Gastroesophageal sphincter (tissue), 3 donors: ENCODE measurements around the gene ITGB2.

Experiments used
- POLR2A ChIP-seq, 2 donors: fragments of 450-650 bp; IDR thresholded peaks; one replicate each; pipeline ENCODE4 v1.6.1; 2017; ENCODE audit warnings: antibody characterized with exemption in 2 of 2, mild to moderate bottlenecking in 2 of 2, moderate library complexity in 1 of 2
- TF ChIP-seq, protein P1 (sequence below), 4 experiments: fragments of 200-600 bp in 2 of 4; fragments of 450-650 bp in 2 of 4; sonication (generic) in 1 of 4; IDR thresholded peaks; one replicate each; pipeline ENCODE4 v1.5.1; 2017 to 2019; ENCODE audit warnings: antibody characterized with exemption in 4 of 4, mild to moderate bottlenecking in 2 of 4, moderate library complexity in 2 of 4

DNA sequence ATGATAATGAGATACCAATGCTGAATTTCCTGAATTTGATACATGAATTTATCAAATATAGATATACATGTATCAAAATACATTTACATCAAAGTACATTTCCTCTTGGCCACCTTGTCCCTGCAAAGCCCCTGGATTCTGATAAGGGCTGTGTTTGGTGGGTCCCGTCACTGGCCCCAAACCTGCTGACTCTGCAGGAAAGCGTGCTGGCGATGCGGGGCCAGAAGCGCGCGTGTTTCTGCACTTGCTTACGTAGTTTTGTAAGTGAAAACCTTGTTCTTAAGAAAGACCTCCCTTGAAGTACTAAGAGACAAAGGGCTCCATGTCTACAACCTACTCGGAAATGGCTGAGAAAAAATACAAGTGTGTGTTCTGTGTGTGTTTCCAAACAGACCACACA lies 11.0 kb downstream of the ITGB2 start:
- TF ChIP-seq POLR2A (IDR thresholded peaks at IDR 0.05), result no peak
- TF ChIP-seq, protein P1, sequence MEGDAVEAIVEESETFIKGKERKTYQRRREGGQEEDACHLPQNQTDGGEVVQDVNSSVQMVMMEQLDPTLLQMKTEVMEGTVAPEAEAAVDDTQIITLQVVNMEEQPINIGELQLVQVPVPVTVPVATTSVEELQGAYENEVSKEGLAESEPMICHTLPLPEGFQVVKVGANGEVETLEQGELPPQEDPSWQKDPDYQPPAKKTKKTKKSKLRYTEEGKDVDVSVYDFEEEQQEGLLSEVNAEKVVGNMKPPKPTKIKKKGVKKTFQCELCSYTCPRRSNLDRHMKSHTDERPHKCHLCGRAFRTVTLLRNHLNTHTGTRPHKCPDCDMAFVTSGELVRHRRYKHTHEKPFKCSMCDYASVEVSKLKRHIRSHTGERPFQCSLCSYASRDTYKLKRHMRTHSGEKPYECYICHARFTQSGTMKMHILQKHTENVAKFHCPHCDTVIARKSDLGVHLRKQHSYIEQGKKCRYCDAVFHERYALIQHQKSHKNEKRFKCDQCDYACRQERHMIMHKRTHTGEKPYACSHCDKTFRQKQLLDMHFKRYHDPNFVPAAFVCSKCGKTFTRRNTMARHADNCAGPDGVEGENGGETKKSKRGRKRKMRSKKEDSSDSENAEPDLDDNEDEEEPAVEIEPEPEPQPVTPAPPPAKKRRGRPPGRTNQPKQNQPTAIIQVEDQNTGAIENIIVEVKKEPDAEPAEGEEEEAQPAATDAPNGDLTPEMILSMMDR (IDR thresholded peaks at IDR 0.05), result no peak
